HCT116 (cell line): ENCODE results near the gene GOLPH3L.

Source experiments
- EZH2 ChIP-seq: fragments of 200-600 bp; sonication (generic); IDR thresholded peaks from 2 replicates; pipeline ENCODE4 v1.6.1; 2017; ENCODE audit warnings: antibody characterized with exemption, mixed run types
- EZH2phosphoT487 ChIP-seq: fragments of 200-600 bp; IDR thresholded peaks from 2 replicates; pipeline ENCODE4 v1.6.1; 2018; ENCODE audit warnings: antibody characterized with exemption, borderline replicate concordance
- TF ChIP-seq, protein P1 (sequence below), 3 experiments: fragments of 200-600 bp in 1 of 3; sonication (generic) in 1 of 3; IDR thresholded peaks in 2 of 3; conservative IDR thresholded peaks in 1 of 3; 2 replicates each; pipeline ENCODE4 v1.5.1; 2012 to 2017; ENCODE audit warnings: low read depth in 2 of 3, low read length in 2 of 3, antibody characterized with exemption in 1 of 3, borderline replicate concordance in 1 of 3, control low read depth in 1 of 3, mild to moderate bottlenecking in 1 of 3, mixed read lengths in 1 of 3, mixed run types in 1 of 3, moderate library complexity in 1 of 3; ENCODE audit not compliant: insufficient read depth in 1 of 3
- TF ChIP-seq, protein P2 (sequence below): IDR thresholded peaks from 2 replicates; pipeline ENCODE4 v1.6.1; 2011; ENCODE audit warnings: mild to moderate bottlenecking, low read length, moderate library complexity; ENCODE audit not compliant: insufficient replicate concordance; ENCODE audit errors: extremely low read depth

DNA sequence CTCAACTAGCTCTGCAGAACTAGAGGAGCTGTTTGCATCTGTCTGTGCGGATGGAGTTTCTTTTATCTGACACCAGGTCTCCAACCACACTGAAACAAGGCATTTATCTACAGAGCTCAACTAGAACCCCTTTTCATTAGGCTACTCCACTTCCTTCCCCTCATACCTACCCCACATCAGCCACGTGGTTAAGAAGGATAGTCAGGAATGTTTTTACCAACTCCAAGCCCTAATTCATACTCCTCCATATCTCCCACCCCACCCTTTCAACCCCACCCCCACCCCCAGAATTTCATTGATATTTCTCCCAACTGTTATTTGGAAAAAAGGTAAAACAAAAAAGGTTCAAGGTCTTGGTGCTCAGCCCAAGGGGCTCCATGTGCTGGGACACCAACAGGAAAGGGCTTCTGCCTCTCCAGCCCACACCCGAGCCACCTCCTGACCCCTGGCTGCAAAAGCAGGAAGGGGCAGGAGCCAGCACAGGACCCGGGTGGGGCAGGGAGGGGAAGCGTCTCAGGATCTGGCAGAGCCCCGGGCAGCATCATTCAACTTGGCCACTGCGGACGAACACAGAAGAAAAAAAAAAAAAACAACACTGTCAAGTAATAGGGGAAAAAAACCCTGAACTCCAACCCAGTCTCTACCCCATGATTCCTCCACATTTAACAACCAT, 74.5 kb downstream of the GOLPH3L start:
- TF ChIP-seq, protein P1, sequence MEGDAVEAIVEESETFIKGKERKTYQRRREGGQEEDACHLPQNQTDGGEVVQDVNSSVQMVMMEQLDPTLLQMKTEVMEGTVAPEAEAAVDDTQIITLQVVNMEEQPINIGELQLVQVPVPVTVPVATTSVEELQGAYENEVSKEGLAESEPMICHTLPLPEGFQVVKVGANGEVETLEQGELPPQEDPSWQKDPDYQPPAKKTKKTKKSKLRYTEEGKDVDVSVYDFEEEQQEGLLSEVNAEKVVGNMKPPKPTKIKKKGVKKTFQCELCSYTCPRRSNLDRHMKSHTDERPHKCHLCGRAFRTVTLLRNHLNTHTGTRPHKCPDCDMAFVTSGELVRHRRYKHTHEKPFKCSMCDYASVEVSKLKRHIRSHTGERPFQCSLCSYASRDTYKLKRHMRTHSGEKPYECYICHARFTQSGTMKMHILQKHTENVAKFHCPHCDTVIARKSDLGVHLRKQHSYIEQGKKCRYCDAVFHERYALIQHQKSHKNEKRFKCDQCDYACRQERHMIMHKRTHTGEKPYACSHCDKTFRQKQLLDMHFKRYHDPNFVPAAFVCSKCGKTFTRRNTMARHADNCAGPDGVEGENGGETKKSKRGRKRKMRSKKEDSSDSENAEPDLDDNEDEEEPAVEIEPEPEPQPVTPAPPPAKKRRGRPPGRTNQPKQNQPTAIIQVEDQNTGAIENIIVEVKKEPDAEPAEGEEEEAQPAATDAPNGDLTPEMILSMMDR (IDR thresholded peaks at IDR 0.05 in 2 of 3, conservative IDR thresholded peaks at IDR 0.05 in 1 of 3; ENCODE audit: borderline replicate concordance in 1 of 3, insufficient read depth in 1 of 3, low read depth in 2 of 3, low read length in 2 of 3), result no peak
- TF ChIP-seq, protein P2, sequence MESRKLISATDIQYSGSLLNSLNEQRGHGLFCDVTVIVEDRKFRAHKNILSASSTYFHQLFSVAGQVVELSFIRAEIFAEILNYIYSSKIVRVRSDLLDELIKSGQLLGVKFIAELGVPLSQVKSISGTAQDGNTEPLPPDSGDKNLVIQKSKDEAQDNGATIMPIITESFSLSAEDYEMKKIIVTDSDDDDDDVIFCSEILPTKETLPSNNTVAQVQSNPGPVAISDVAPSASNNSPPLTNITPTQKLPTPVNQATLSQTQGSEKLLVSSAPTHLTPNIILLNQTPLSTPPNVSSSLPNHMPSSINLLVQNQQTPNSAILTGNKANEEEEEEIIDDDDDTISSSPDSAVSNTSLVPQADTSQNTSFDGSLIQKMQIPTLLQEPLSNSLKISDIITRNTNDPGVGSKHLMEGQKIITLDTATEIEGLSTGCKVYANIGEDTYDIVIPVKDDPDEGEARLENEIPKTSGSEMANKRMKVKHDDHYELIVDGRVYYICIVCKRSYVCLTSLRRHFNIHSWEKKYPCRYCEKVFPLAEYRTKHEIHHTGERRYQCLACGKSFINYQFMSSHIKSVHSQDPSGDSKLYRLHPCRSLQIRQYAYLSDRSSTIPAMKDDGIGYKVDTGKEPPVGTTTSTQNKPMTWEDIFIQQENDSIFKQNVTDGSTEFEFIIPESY, result no peak
- TF ChIP-seq EZH2, result no peak
- TF ChIP-seq EZH2phosphoT487, result no peak
